WTC11 (cell line): ENCODE data around the gene CCP110. TPM values are rescaled to one million over a fixed set of nuclear protein-coding genes. Genes with fewer than 3 reads are reported as not detected.

Experiments
- ATAC-seq: fragments of 200-7000 bp; cut with Tn5 transposase; 2 replicates; pipeline ENCODE4 v1.10.0; 2021; ENCODE audit warnings: mild to moderate bottlenecking, moderate library complexity
- CTCF ChIA-PET: fragments of 300-600 bp; sonication (Branson Sonifier 250); formaldehyde crosslinking; loops from one replicate; lab custom pipeline; 2021; ENCODE audit warnings: antibody characterized with exemption; lab: Charles Lee
- POLR2A ChIA-PET: fragments of 350-600 bp; sonication (Branson Sonifier 250); formaldehyde crosslinking; loops from one replicate; lab custom pipeline; 2021; ENCODE audit warnings: antibody characterized with exemption; lab: Charles Lee
- DNase-seq: peaks from one replicate; pipeline ENCODE4 v3.0.0; 2021; ENCODE audit warnings: low spot score
- H3K27ac Mint-ChIP-seq: 2 replicates; pipeline ENCODE4 v1.8.0; 2021; ENCODE audit warnings: mixed read lengths
- H3K27me3 Mint-ChIP-seq: 2 replicates; pipeline ENCODE4 v1.8.0; 2021; ENCODE audit warnings: low read depth, mild to moderate bottlenecking, moderate library complexity, mixed read lengths
- H3K36me3 Mint-ChIP-seq: 2 replicates; pipeline ENCODE4 v1.8.0; 2021; ENCODE audit warnings: mixed read lengths
- H3K4me1 Mint-ChIP-seq: 2 replicates; pipeline ENCODE4 v1.8.0; 2022; ENCODE audit warnings: mixed read lengths
- H3K4me3 Mint-ChIP-seq: 2 replicates; pipeline ENCODE4 v1.8.0; 2021; ENCODE audit warnings: mild to moderate bottlenecking, moderate library complexity, mixed read lengths
- H3K9me3 Mint-ChIP-seq: 2 replicates; pipeline ENCODE4 v1.8.0; 2021; ENCODE audit warnings: mixed read lengths
- ARID4B ChIP-seq: sonication (generic); formaldehyde crosslinking; IDR thresholded peaks from 2 replicates; pipeline ENCODE4 v1.8.0; 2023; ENCODE audit warnings: missing genetic modification reagents, mild to moderate bottlenecking, borderline replicate concordance
- ELF4 ChIP-seq: sonication (generic); formaldehyde crosslinking; IDR thresholded peaks from 2 replicates; pipeline ENCODE4 v1.8.1; 2022; ENCODE audit warnings: low read depth, mild to moderate bottlenecking, moderate library complexity, missing genetic modification reagents
- ETV6 ChIP-seq: sonication (generic); formaldehyde crosslinking; IDR thresholded peaks from 2 replicates; pipeline ENCODE4 v1.8.1; 2022; ENCODE audit warnings: mild to moderate bottlenecking, missing genetic modification reagents
- FOXK1 ChIP-seq: sonication (generic); formaldehyde crosslinking; IDR thresholded peaks from 2 replicates; pipeline ENCODE4 v1.8.0; 2022; ENCODE audit warnings: mild to moderate bottlenecking, moderate library complexity, missing genetic modification reagents
- FOXP4 ChIP-seq: sonication (generic); formaldehyde crosslinking; IDR thresholded peaks from 2 replicates; pipeline ENCODE4 v1.8.0; 2022; ENCODE audit warnings: mild to moderate bottlenecking, missing genetic modification reagents
- GRHL2 ChIP-seq: fragments of 250-450 bp; sonication (Bioruptor Pico); IDR thresholded peaks from 2 replicates; pipeline ENCODE4 v1.8.0; 2022; ENCODE audit warnings: mild to moderate bottlenecking, moderate library complexity; ENCODE audit not compliant: insufficient replicate concordance, severe bottlenecking
- JAZF1 ChIP-seq: fragments of 250-450 bp; sonication (Bioruptor Pico); IDR thresholded peaks from 2 replicates; pipeline ENCODE4 v1.9.0; 2021; ENCODE audit warnings: moderate library complexity, mild to moderate bottlenecking, inconsistent platforms
- MLX ChIP-seq: sonication (generic); formaldehyde crosslinking; IDR thresholded peaks from 2 replicates; pipeline ENCODE4 v1.8.1; 2023; ENCODE audit warnings: mild to moderate bottlenecking, missing genetic modification reagents, moderate library complexity
- NFE2L1 ChIP-seq: sonication (generic); formaldehyde crosslinking; IDR thresholded peaks from 2 replicates; pipeline ENCODE4 v1.8.1; 2023; ENCODE audit warnings: missing genetic modification reagents
- NFYB ChIP-seq: sonication (generic); formaldehyde crosslinking; conservative IDR thresholded peaks from 2 replicates; pipeline ENCODE4 v1.8.0; 2022; ENCODE audit warnings: low read depth, missing genetic modification reagents
- NR1H2 ChIP-seq: sonication (generic); formaldehyde crosslinking; IDR thresholded peaks from 2 replicates; pipeline ENCODE4 v1.9.0; 2021; ENCODE audit warnings: mild to moderate bottlenecking, moderate library complexity, missing genetic modification reagents
- OVOL2 ChIP-seq: fragments of 250-450 bp; sonication (Bioruptor Pico); IDR thresholded peaks from 2 replicates; pipeline ENCODE4 v1.9.0; 2021; ENCODE audit warnings: mild to moderate bottlenecking, borderline replicate concordance
- RELA ChIP-seq: sonication (generic); formaldehyde crosslinking; IDR thresholded peaks from 2 replicates; pipeline ENCODE4 v1.8.1; 2022; ENCODE audit warnings: missing genetic modification reagents, mild to moderate bottlenecking, borderline replicate concordance
- SMAD4 ChIP-seq: sonication (generic); formaldehyde crosslinking; IDR thresholded peaks from 2 replicates; pipeline ENCODE4 v1.8.0; 2022; ENCODE audit warnings: mild to moderate bottlenecking, missing genetic modification reagents
- USF1 ChIP-seq: sonication (generic); formaldehyde crosslinking; IDR thresholded peaks from 2 replicates; pipeline ENCODE4 v1.8.0; 2022; ENCODE audit warnings: mild to moderate bottlenecking, missing genetic modification reagents
- ZNF121 ChIP-seq: sonication (generic); formaldehyde crosslinking; IDR thresholded peaks from 2 replicates; pipeline ENCODE4 v1.8.0; 2023; ENCODE audit warnings: missing genetic modification reagents
- ZNF396 ChIP-seq: fragments of 250-450 bp; sonication (Bioruptor Pico); IDR thresholded peaks from 2 replicates; pipeline ENCODE4 v1.8.0; 2021; ENCODE audit warnings: mild to moderate bottlenecking, moderate library complexity, borderline replicate concordance
- ZNF423 ChIP-seq: fragments of 250-450 bp; sonication (Bioruptor Pico); IDR thresholded peaks from 2 replicates; pipeline ENCODE4 v2.1.2; 2022; ENCODE audit warnings: mild to moderate bottlenecking, moderate library complexity
- total RNA-seq: library from RNA; stranded (reverse); gene quantifications from 3 replicates; pipeline ENCODE4 v1.2.3, GENCODE V29; 2021
- TF ChIP-seq, protein P1 (sequence below): sonication (generic); formaldehyde crosslinking; IDR thresholded peaks from 2 replicates; pipeline ENCODE4 v1.8.1; 2022; ENCODE audit warnings: low read depth, missing genetic modification reagents, borderline replicate concordance
- TF ChIP-seq, protein P2 (sequence below): fragments of 200-600 bp; IDR thresholded peaks from 2 replicates; pipeline ENCODE4 v1.8.0; 2022; ENCODE audit warnings: antibody characterized with exemption
- TF ChIP-seq, protein P3 (sequence below): sonication (generic); formaldehyde crosslinking; conservative IDR thresholded peaks from 2 replicates; pipeline ENCODE4 v1.8.1; 2023; ENCODE audit warnings: mild to moderate bottlenecking, low read depth, missing genetic modification reagents, moderate library complexity

Gene CCP110
- total RNA-seq, 1 experiment from 2014 or later: 23.9 TPM

GRCh38 chr16:19560078-19560477, 36.3 kb downstream of the CCP110 start (continued):
- TF ChIP-seq ZNF396 (CRISPR knock-in tag) (no peak), NR1H2 (CRISPR knock-in tag) (no peak), ZNF423 (CRISPR knock-in tag) (no peak)

DNA sequence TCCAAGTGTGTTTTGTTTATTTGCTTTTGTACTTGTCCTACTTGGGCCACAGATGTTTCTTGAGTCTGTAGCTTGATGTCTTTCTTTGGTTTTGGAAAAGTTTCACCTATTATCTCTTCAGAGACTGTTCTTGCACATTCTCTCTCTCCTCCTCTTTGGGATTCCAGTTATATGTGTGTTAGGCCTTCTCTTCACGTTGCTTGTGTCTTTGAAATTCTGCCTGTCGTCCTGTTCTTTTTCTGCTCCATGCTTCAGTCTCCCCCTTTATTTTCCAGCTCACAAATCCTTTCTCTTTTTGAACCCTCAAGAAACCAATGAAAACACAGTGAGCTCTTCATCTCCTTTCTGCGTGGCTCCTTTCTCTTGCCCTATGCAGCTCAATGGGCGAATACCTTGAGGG, 39.6 kb downstream of the CCP110 start:
- H3K4me1 Mint-ChIP-seq: peaks cover 6% of the 10 kb centered on the region
- peaks cover 19% of the 10 kb centered on the region for H3K9me3 Mint-ChIP-seq
- TF ChIP-seq ARID4B (CRISPR knock-in tag): no peak
- no peak for TF ChIP-seq RELA (CRISPR knock-in tag)
- TF ChIP-seq FOXK1 (CRISPR knock-in tag): no peak
- TF ChIP-seq ZNF121 (CRISPR knock-in tag): no peak
- no peak for TF ChIP-seq FOXP4 (CRISPR knock-in tag)
- no peak for TF ChIP-seq OVOL2 (CRISPR knock-in tag)
- no peak for TF ChIP-seq ELF4 (CRISPR knock-in tag)
- TF ChIP-seq USF1 (CRISPR knock-in tag): no peak
- TF ChIP-seq ETV6 (CRISPR knock-in tag): no peak
- TF ChIP-seq SMAD4 (CRISPR knock-in tag): no peak
- TF ChIP-seq JAZF1 (CRISPR knock-in tag): no peak
- ChIA-PET POLR2A (no interaction called here), CTCF (interaction anchor here (3.5 kb wide), 1 partner anchor 20 kb away, joined by 20 read pairs; no protein-coding TSS in a partner anchor)
- ATAC-seq (no peak), DNase-seq (no peak)
- H3K36me3 Mint-ChIP-seq: peaks cover 37% of the 10 kb centered on the region
- H3K27ac Mint-ChIP-seq: no peak overlapping the region
- no peak overlapping the region for H3K4me3 Mint-ChIP-seq
- no peaks in the 10 kb centered on the region for H3K27me3 Mint-ChIP-seq

GRCh38 chr16:19566362-19566761, 42.6 kb downstream of the CCP110 start:
- H3K27ac Mint-ChIP-seq: no peak overlapping the region
- POLR2A ChIA-PET: no interaction called here
- ATAC-seq: no peak
- H3K27me3 Mint-ChIP-seq: no peaks in the 10 kb centered on the region
- CTCF ChIA-PET: no interaction called here
- no peaks in the 10 kb centered on the region for H3K4me1 Mint-ChIP-seq
- peaks cover 14% of the 10 kb centered on the region for H3K9me3 Mint-ChIP-seq
- DNase-seq: no peak
- H3K36me3 Mint-ChIP-seq: peaks cover 42% of the 10 kb centered on the region
- no peak overlapping the region for H3K4me3 Mint-ChIP-seq
- TF ChIP-seq FOXK1 (CRISPR knock-in tag): no peak
- no peak for TF ChIP-seq NFE2L1 (CRISPR knock-in tag)
- no peak for TF ChIP-seq MLX (CRISPR knock-in tag)
- TF ChIP-seq NFYB (CRISPR knock-in tag): no peak
- TF ChIP-seq, protein P1, sequence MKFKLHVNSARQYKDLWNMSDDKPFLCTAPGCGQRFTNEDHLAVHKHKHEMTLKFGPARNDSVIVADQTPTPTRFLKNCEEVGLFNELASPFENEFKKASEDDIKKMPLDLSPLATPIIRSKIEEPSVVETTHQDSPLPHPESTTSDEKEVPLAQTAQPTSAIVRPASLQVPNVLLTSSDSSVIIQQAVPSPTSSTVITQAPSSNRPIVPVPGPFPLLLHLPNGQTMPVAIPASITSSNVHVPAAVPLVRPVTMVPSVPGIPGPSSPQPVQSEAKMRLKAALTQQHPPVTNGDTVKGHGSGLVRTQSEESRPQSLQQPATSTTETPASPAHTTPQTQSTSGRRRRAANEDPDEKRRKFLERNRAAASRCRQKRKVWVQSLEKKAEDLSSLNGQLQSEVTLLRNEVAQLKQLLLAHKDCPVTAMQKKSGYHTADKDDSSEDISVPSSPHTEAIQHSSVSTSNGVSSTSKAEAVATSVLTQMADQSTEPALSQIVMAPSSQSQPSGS (CRISPR knock-in tag): no peak
- TF ChIP-seq, protein P2, sequence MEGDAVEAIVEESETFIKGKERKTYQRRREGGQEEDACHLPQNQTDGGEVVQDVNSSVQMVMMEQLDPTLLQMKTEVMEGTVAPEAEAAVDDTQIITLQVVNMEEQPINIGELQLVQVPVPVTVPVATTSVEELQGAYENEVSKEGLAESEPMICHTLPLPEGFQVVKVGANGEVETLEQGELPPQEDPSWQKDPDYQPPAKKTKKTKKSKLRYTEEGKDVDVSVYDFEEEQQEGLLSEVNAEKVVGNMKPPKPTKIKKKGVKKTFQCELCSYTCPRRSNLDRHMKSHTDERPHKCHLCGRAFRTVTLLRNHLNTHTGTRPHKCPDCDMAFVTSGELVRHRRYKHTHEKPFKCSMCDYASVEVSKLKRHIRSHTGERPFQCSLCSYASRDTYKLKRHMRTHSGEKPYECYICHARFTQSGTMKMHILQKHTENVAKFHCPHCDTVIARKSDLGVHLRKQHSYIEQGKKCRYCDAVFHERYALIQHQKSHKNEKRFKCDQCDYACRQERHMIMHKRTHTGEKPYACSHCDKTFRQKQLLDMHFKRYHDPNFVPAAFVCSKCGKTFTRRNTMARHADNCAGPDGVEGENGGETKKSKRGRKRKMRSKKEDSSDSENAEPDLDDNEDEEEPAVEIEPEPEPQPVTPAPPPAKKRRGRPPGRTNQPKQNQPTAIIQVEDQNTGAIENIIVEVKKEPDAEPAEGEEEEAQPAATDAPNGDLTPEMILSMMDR: no peak
- TF ChIP-seq GRHL2: no peak
- TF ChIP-seq, protein P3, sequence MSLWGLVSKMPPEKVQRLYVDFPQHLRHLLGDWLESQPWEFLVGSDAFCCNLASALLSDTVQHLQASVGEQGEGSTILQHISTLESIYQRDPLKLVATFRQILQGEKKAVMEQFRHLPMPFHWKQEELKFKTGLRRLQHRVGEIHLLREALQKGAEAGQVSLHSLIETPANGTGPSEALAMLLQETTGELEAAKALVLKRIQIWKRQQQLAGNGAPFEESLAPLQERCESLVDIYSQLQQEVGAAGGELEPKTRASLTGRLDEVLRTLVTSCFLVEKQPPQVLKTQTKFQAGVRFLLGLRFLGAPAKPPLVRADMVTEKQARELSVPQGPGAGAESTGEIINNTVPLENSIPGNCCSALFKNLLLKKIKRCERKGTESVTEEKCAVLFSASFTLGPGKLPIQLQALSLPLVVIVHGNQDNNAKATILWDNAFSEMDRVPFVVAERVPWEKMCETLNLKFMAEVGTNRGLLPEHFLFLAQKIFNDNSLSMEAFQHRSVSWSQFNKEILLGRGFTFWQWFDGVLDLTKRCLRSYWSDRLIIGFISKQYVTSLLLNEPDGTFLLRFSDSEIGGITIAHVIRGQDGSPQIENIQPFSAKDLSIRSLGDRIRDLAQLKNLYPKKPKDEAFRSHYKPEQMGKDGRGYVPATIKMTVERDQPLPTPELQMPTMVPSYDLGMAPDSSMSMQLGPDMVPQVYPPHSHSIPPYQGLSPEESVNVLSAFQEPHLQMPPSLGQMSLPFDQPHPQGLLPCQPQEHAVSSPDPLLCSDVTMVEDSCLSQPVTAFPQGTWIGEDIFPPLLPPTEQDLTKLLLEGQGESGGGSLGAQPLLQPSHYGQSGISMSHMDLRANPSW (CRISPR knock-in tag): no peak
